Body of pancreas (tissue), 4 donors: ENCODE measurements around the gene RBM20.

ENCODE experiments used
- CTCF ChIP-seq, 7 experiments: fragments of 450-650 bp in 4 of 7; fragments of 200-600 bp in 3 of 7; sonication (generic) in 3 of 7; IDR thresholded peaks; one replicate each; pipeline ENCODE4 v1.5.1; 2016 to 2019; ENCODE audit warnings: antibody characterized with exemption in 7 of 7
- POLR2A ChIP-seq, 3 donors: fragments of 450-650 bp; IDR thresholded peaks; one replicate each; pipeline ENCODE4 v1.6.1; 2016; ENCODE audit warnings: antibody characterized with exemption in 3 of 3, mild to moderate bottlenecking in 2 of 3

- TF ChIP-seq POLR2A (IDR thresholded peaks at IDR 0.05) (no peak), CTCF (IDR thresholded peaks at IDR 0.05) (no peak)
Measured at GRCh38 chr10:110612629-110613028, 31.5 kb upstream of the RBM20 start.
